GM12875 (cell line): ENCODE data around the gene EPB41L3.

Experiments
- H3K4me3 ChIP-seq: one replicate; pipeline ENCODE4 v1.5.1; 2011; ENCODE audit warnings: low read depth, low read length, control low read depth
- CTCF ChIP-seq: IDR thresholded peaks from 2 replicates; pipeline ENCODE4 v1.5.1; 2011; ENCODE audit warnings: low read depth, mild to moderate bottlenecking, control low read depth, inconsistent platforms, low read length, moderate library complexity, borderline replicate concordance; ENCODE audit not compliant: insufficient read depth

EPB41L3 gene

GRCh38 chr18:5519448-5520298 lies 24.1 kb downstream of the EPB41L3 start:
- TF ChIP-seq CTCF = no peak
- no peak overlapping the region for H3K4me3 ChIP-seq

GRCh38 chr18:5518899-5519371 lies 24.9 kb downstream of the EPB41L3 start:
- no peak overlapping the region for H3K4me3 ChIP-seq
- TF ChIP-seq CTCF = no peak

- H3K4me3 ChIP-seq = no peak overlapping the region
- no peak for TF ChIP-seq CTCF
Measured at GRCh38 chr18:5518179-5518770, 25.5 kb downstream of the EPB41L3 start.

- no peak for TF ChIP-seq CTCF
Measured at GRCh38 chr18:5516841-5517240, 27.0 kb downstream of the EPB41L3 start.

GRCh38 chr18:5515011-5515784 lies 28.6 kb downstream of the EPB41L3 start:
- TF ChIP-seq CTCF = no peak
- no peak overlapping the region for H3K4me3 ChIP-seq

More at GRCh38 chr18:5516841-5517240, 27.0 kb downstream of the EPB41L3 start:
- H3K4me3 ChIP-seq = no peak overlapping the region

- no peak overlapping the region for H3K4me3 ChIP-seq
- no peak for TF ChIP-seq CTCF
Measured at GRCh38 chr18:5513947-5514346, 29.9 kb downstream of the EPB41L3 start.
